Stimulated activated CD8-positive, alpha-beta memory T cell treated with anti-CD3 and anti-CD28 coated beads, Interleukin-15, amount 100 ng/mL, for 4 hours (primary cell): ENCODE results near the gene ROR2.

ENCODE experiments used
- DNase-seq, 2 donors: peaks; one replicate each; pipeline ENCODE4 v3.0.0-alpha.2; 2020; ENCODE audit warnings: low read depth in 2 of 2

ROR2 gene

DNA sequence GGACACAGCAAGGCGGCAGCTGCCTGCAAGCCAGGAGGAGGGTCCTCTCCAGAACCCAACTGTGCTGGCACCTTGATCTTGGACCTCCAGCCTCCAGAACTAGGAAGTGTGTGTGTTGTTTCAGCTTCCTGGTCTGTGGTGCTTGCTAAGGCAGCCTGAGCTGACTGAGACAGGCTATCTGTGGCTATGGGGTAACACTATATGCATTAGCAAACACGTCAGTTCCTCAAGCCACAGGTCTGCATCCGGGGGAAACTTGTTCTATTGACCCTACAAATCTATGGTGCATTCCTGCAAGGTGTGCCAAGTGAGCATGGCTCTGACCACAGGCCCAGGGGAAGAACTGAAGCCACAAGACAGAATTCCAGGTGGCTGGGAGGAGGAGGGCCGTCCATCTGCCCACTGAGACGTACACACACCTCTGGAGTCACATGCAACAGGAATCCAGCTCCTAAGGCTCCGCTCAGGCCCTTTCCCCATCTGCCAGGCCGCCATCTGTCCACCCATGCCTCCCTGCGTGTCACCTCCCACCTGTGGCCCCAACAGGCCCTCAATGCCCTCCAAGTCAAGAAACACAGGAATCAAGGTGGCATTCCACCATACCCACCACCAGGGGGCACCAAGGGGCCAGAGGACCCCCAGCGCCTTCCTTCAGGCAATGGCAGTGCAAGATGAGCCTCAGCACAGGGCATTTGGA is 174.9 kb downstream of the ROR2 start:
- peak; percentile 24 to 26 for DNase-seq

DNA sequence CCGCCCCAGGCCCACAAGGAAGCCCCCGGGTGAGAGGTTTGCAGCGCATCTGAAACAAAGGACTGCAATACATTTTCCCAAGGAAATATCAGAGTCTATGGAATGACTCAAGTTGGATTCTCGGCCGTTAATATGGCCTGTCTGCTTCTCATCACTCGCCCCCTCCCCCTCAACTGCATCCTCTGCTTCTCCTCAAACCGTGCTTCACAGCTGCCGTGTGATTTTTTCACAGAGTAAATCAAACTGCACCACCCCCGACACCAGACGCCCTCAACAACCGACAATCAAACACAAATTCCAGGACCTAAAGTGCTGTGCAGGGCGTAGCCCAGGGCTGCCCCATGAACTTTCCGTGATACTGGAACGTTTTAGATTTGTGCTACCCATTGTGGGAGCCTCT is 176.9 kb downstream of the ROR2 start:
- DNase-seq, result no peak

DNA sequence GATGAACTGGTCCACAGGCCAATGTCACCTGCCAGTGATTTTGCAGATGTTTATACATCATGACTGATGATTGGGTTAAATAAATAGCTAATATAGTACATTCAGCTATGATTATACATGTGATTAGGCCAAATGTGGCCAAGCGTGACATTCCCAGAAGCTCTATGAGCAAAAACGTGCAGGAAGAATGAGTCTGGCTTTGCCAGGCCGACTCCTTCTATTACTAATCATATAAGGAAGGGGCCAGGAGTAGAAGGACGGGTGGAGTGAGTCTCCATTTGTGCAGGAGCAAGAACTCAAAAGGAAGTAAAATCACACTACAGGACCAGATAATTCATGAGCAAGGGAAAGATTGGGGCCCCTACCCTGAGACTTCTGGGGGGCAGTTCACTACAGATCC is 178.2 kb downstream of the ROR2 start:
- DNase-seq, result no peak

DNA sequence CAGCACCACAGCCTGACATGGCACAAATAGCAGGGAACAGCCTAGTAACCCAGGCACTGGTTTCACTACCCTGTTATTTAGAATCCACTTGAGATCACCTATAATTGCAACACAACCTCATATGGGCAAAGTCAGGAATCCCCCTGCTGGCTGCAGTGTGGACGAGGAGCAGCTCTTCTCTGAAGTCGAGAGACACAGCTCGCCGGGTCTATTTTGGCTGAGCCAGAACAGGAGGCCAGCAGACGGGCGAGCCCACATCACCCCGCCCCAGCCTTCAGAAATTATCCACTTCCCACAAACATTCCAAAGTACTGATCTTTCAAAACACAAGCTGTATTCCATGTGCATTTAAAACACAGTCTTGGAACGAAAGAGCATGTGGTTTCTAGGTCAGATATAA is 179.0 kb downstream of the ROR2 start:
- DNase-seq, result no peak

DNA sequence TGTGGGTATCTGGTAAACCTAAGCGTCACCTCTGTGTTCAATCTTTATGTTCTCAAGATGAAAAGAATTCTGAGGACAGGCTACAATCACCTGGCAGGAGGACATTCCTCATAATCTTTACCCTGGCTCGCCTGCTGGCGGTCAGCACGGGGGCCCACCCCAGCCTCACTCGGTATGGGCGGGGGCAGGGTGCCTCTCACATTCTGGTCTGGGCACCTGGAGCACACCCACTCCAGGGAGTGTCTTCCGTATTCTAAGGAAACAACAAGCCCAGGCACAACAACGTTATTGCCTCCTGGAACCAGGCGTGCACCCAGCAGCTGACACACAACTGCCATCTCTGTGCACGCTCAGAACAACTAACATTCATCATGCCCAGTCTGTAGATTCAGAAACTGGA is 179.8 kb downstream of the ROR2 start:
- no peak for DNase-seq

DNA sequence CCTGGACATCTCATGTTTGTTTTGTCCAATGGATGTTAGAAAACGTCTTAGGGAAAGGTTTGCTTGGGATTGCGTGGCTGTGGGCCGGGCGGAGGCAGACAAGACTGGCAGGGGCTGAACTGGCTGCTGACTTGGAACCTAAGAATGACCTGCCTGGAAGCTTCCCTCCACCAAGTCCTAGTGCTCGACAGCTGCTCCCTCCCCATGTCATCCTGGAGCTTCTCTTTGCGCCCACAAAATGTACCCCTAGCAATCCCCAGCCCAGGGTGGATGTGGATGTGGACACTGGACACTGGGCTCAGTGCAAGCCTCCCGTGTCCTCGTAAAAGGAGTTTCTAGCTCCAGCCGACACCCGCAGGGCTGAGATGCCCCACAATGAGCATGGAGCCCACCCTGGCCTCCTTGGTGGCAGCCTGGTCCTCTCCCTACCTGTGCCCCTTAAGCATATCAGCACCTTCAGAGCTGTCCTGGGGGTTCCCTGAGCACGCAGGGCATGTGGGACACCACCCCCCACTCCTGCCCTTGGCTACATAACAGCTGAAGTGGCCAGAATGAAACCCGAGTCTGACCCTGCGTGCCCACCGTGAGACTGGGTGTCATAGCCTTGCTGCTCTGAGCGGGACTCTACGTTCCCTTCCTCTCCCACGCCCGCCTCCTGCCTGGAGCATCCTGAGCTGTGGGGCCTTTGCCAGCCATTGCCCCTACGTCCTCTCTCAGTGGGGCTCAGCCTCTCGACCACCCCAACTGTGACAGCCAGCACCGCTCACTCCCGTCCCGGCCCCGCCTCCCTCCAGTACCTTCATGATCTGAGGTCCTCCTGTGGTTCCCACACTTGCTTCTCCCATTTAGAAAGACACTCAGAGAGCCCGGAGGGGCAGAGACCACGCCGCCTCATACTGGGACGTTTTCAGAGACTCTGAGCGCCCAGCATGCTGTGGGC is 180.8 kb downstream of the ROR2 start:
- no peak for DNase-seq

DNA sequence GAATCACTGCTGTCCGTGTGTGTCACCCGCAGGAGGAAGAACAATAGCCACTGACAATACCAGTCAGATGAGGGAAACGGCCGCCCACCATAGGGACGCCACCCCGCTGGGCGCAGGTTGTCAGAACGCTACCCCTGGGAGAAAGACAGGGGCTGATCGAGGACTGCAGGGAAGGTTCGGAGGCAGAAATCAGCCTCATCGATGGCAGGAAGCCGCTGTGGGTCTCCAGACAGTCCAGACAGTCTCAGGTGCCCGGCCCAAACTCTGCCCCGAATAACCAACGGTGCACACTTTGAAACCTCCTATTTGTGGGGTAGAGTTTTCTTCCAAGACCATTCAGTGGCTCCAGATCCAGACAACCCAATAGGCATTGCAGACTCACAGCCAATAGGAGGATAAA is 181.5 kb downstream of the ROR2 start:
- no peak for DNase-seq

DNA sequence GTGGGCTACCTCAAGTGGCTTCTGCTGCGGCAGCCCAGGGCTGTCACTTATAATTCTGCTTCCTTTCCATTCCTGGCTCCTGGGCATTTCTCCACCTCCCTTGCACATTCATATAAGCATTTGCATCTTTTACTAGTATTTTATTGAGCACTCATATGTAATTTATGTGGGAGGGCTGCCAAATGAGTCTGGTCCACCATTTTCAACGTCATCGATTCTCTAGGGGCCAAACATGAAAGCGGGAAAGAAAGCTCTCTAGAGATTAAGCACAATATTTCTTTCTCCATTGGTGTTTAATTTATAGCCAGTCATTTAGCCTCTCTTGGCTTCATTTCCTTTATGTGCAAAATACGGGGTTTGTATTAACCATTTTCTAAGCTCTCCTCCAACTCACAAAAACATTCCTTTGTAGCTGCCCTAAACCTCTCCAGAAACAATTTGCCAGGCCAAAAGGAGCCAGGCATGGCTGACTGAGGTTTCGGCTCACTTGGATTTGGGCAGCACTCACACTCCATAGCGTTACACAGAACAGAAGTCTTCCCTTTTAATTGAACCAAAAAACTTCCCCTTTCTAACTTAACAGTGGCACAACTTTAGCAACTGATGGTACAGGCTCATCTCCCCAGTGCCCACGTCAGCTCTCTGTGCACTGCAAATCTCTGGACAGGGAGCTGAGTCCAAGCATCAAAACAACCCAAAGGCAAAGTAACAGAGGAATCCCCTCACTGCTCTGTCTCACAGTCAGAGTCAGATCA is 183.5 kb downstream of the ROR2 start:
- DNase-seq, result no peak

DNA sequence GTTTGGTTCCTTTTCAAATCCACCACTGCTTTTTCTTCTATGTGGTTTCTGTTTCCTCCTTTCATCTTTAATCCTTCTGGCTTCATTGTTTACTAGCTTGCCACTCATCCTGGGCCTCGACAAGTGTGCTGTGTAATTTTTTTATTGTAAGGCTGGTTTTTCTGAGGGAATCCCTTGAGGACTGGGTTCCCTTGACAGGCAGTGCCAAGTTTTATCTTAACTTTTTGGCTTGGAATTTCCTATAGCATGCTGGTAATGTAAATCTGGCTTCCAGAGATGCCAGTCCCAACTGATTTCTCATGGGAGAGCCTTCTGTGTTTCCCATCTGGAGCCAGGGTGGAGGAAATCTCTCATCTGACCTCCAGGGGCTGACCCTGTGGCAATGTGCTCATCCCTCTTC is 184.7 kb downstream of the ROR2 start:
- no peak for DNase-seq

DNA sequence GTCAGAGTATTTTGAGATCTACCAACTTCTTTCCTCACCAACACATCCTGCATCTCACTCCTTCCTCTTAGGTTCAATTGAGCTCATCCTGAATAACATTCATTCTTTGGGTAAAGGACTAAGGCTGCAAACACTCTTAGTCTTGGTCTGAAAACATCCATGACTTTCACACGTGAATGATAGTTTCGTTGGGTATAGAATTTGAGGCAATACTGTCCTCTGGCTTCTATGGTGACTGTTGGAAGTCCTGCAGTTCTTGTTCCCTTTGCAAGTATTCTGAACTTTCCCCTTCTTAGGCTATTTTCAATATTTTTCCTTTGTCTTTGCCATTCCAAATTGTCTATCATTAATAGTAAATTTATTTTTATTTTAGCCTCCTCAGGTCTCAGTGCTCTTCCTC is 185.4 kb downstream of the ROR2 start:
- no peak for DNase-seq

DNA sequence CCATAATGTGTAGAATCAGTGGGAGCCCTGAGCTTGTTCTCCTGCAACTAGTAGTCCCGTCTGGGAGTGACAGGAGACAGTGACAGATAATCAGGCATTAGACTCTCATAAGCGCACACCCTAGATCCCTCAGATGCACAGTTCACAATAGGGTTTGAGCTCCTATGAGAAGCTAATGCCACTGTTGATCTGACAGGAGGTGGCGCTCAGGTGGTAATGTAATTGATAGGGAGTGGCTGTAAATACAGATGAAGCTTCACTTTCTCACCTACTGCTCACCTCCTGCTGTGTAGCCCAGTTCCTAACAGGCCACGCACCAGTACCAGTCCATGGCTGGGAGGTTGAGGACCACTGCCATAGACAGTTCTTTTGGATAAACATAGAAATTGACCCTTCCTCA is 188.7 kb downstream of the ROR2 start:
- DNase-seq, result no peak

DNA sequence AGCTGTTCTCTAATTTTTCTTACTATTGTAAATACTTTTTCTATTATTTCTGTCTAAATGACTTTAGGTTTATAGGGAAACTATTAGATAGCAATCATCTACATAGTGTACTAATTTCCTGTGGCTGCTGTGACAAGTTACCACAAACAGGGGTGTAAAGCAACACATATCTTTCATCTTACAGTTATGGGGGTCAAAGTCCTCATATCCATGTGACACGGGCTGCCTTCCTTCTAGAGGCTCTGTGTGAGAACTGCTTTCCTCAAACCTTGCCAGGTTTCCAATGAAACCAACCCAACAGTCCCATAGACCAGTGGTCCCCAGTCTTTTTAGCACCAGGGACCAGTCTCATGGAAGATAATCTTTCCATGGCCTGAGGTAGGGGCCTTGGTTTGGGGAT is 189.1 kb downstream of the ROR2 start:
- no peak for DNase-seq

DNA sequence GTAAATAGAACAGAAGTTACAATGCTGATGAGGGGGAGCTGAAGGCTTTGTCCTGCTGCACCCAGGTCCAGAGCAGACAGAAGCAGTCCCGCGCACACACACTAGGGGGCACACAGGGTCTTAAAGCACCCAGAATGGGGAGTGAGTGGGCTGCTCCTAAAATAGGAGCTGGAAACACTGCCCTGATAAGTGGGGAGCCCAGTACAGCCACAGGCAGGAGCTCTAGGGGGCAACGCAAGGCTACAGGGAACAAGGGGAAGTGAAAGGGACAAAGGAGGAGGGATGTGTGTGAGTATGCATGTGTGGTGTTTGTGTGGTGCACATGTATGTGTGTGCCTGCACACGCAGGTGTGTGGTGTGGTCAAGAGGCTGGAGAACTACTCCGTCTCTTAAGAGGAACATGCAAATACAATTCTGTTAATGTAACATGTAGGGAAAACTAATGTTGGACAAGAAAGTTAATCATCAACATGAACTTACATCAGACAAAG is 191.5 kb downstream of the ROR2 start:
- DNase-seq, result no peak

DNA sequence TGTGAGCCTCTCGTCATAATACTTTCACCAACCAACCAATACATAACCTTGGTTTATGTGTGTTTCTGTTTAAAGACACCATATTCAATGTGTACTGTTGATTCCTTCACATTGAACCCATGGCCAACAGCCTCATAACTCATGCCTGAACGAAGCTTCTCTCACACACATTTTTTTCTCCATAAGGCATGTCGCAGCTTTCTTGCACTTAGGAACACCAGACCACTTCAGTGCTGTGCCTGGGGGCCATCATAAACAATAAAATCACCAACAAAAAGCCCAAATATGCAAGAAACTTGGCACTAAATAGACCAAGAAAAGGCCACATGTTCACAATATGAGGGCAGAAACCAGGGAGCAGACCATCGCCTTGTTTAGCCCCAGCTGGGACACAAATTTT is 192.2 kb downstream of the ROR2 start:
- no peak for DNase-seq

DNA sequence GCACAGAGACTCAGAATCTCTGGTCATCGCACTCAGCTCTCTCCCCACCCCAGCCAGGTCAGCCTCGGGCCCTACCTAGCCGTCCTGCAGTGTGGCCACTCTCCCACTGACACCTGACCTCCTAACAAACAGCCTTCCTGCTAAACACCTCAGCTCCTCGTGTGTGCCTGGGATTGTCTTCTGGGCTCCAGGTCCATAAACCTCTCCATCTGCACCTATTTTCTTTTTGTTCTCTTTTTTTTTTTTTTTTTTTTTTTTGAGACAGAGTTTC is 193.6 kb downstream of the ROR2 start:
- DNase-seq, result no peak

DNA sequence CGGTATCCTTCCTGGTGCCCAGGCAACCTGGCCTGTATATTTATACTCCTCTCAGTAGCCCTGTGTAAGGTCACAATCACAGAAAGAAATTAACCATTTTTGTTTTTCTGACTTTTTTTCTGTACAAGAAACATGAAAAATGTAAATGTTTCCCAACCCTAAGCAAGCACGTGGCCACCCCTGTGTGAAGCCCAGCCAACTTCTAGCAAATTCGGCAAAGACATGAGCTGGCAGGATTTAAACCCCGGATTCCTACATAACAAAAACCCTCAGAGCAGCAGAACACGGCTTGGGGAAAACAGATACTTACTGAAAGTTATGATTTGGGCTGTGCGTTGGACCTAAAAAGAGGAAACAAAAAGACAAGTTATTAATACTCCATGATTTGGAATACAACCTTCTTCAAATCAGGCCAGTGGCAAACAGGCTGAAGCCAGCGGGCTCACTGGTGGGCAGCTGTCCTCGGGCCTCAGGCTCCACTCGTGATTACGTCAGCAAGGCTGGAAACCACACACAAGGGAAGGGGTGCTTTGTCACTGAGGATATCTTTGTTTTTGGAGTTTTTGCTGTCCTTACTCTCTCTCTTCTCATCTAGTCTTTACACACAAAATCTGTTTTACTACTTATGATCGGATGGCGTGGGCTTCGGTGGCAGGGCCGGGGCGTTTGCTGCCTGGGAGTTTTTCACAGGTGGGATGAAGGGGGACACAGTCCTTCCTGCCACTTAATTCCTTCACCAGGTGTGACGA is 194.1 kb downstream of the ROR2 start:
- no peak for DNase-seq

DNA sequence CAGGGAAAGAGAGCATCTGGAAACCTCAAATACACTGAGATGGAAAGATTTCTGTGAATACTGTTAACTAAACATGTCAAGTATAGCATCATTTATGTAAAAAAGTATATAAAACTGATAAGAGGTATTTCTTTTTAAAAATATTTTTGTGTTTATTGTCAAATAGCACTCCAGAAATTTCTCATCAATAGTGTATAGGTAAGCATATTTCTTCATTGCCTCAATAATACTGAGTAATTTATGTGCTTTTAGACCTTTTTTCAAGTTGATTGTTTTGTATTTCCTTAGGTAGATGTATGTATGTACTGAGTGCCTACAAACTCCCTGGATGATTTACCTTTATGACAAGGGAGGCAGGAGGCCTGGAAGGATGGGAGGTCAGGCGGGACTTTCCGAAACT is 196.3 kb downstream of the ROR2 start:
- no peak for DNase-seq

DNA sequence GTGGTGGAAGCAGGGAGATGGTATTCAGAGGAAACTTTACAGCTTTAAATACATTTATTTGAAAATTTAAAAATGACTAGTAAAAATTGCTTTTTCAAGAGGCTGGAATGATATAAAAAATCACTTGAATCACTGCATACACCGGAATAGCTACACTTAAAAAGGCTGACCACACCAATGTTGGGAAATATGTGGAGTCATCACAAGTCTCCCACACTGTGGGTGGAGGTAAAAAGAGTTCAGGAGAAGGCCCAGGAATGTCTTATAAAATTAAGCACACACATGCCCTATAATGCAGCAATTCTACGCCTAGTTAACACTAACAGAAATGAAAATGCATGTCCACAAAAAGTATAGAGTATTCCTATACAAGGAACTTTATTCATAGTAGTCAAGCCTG is 198.1 kb downstream of the ROR2 start:
- DNase-seq, result no peak

DNA sequence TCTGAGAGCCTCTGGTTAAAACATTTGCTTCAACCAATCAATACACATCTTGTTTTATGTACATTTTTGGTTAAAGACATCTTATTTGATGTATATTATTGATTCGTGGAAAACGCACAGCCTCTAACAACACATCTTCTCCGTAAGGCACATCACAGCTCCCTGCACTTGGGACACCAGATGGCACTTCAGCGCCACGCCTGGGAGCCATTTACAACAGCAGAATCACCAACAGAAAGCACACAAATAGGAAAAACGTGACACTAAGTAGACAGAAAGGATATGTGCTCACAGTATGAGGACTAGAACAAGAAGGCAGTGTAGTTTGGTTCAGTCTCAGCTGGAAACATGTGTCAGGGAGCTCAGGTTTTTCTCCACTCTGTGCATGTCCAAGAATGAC is 199.7 kb downstream of the ROR2 start:
- no peak for DNase-seq

DNA sequence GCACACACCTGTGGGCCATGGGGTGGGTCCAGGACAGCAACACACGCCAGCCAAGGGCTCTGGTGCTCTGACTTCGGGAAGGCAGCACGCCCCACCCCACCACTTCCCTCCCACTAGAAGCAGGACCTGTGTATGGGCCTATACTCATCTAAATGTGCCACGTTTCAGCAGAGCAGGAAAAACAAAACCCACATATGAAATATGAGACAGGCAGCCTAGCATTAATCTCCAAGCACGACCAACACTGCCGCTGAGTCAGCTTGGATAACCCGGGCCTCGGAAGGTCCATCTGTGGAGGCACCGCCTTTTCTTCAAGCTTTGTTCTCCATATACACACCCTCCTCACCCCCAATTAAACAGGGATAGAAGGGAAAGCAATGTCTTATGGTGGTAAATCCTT is 203.1 kb downstream of the ROR2 start:
- no peak for DNase-seq

DNA sequence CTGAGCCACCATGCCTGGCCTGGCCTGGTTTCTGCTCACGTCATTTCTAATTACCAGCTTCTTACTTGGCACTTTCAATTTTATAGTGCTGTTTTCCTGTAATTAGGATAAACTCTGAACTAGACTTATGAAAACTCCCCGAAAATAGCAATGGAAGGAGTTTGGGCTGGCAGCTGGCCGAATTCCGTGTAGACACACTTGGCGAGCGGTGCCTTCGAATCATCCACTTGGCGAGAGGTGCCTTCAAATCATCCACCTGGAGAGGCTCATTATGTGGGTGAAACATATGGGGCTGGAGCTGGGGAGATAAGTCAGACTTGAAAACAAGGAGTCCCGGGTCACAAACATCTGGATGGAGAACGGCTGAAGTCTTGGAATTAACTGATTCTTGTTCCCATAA is 203.7 kb downstream of the ROR2 start:
- no peak for DNase-seq

DNA sequence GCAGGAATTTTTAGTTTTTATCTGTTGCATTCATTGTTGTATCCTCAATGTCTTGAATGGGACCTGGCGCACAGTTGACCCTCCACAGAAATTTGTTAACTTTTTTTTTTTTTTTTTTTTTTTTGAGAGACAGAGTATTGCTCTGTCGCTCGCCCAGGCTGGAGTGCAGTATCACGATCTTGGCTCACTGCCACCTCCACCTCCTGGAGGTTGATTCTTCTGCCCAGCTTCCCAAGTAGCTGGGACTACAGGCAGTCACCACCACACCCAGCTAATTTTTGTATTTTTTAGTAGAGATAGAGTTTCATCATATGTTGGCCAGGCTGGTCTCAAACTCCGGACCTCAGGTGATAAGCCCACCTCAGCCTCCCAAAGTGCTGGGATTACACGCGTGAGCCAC is 205.9 kb downstream of the ROR2 start:
- DNase-seq, result no peak
